Thoracic aorta (tissue), 2 donors: ENCODE results near the gene TTN. TPM values are rescaled to one million over a fixed set of nuclear protein-coding genes. Genes with fewer than 3 reads are reported as not detected.

ENCODE experiments used
- ATAC-seq: fragments of 150-250 bp; one replicate; pipeline ENCODE4 v1.8.0; 2017; ENCODE audit warnings: low read depth; ENCODE audit not compliant: insufficient number of reproducible peaks, low FRiP score
- DNase-seq: peaks from one replicate; pipeline ENCODE4 v3.0.0-alpha.2; 2020; ENCODE audit warnings: low spot score
- H3K27ac ChIP-seq, 2 donors: fragments of 200-600 bp; sonication (generic); 1 replicate in 1 of 2; 2 replicates in 1 of 2; pipeline ENCODE4 v1.5.1; 2016; ENCODE audit warnings: mild to moderate bottlenecking in 2 of 2, moderate library complexity in 2 of 2
- H3K27me3 ChIP-seq: fragments of 200-600 bp; sonication (generic); replicated peaks from 2 replicates; pipeline ENCODE4 v1.6.0; 2016; ENCODE audit warnings: mild to moderate bottlenecking; ENCODE audit not compliant: insufficient read depth
- H3K36me3 ChIP-seq: fragments of 200-600 bp; sonication (generic); one replicate; pipeline ENCODE4 v1.5.1; 2016
- H3K4me1 ChIP-seq, 2 donors: fragments of 200-600 bp; sonication (generic); 1 replicate in 1 of 2; 2 replicates in 1 of 2; pipeline versions ENCODE4 v1.5.1 to v1.6.0; 2016; ENCODE audit warnings: low read depth in 2 of 2, mild to moderate bottlenecking in 1 of 2; ENCODE audit not compliant: control insufficient read depth in 1 of 2
- H3K4me3 ChIP-seq: fragments of 200-600 bp; sonication (generic); 2 replicates; pipeline ENCODE4 v1.5.1; 2016; ENCODE audit warnings: mild to moderate bottlenecking
- H3K9me3 ChIP-seq: fragments of 200-600 bp; sonication (generic); 2 replicates; pipeline ENCODE4 v1.5.1; 2016
- total RNA-seq, 2 donors: library from RNA; depleted of rRNA; stranded (reverse); fragments of >200 nt; gene quantifications; one replicate each; pipeline versions ENCODE4 v1.1.0 to v1.2.3, GENCODE V29; 2016
- TF ChIP-seq, protein P1 (sequence below): fragments of 200-600 bp; sonication (generic); IDR thresholded peaks from one replicate; pipeline ENCODE4 v1.5.1; 2019; ENCODE audit warnings: antibody characterized with exemption

The TTN gene
- total RNA-seq, 2 donors from 2014 or later: 7.0 to 16.4 TPM

DNA sequence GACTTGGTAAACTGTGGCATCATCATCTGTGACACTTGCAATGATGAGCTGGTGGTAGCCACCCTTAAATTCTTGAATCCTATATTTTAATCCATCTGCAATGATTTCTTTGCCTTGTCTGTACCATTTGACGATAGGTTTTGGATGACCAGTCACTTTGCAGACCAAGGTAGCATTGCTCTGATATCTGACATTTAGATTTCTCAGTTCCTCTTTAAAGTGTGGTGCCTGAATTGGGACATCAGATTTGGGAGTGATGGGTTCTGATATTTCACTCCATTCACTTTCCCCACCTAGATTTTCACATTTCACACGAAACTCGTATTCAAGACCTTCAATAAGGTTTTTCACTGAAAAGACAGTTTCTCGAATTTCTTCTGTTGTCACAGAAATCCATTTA lies 271.2 kb downstream of the TTN start:
- Histone ChIP-seq H3K4me3 (no peak overlapping the region), H3K27me3 (no peaks in the 10 kb centered on the region), H3K27ac (no peak overlapping the region), H3K4me1 (no peaks in the 10 kb centered on the region), H3K36me3 (peaks cover 15% of the 10 kb centered on the region), H3K9me3 (no peaks in the 10 kb centered on the region)
- TF ChIP-seq, protein P1, sequence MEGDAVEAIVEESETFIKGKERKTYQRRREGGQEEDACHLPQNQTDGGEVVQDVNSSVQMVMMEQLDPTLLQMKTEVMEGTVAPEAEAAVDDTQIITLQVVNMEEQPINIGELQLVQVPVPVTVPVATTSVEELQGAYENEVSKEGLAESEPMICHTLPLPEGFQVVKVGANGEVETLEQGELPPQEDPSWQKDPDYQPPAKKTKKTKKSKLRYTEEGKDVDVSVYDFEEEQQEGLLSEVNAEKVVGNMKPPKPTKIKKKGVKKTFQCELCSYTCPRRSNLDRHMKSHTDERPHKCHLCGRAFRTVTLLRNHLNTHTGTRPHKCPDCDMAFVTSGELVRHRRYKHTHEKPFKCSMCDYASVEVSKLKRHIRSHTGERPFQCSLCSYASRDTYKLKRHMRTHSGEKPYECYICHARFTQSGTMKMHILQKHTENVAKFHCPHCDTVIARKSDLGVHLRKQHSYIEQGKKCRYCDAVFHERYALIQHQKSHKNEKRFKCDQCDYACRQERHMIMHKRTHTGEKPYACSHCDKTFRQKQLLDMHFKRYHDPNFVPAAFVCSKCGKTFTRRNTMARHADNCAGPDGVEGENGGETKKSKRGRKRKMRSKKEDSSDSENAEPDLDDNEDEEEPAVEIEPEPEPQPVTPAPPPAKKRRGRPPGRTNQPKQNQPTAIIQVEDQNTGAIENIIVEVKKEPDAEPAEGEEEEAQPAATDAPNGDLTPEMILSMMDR: no peak
- DNase-seq: no peak
- no peak for ATAC-seq

DNA sequence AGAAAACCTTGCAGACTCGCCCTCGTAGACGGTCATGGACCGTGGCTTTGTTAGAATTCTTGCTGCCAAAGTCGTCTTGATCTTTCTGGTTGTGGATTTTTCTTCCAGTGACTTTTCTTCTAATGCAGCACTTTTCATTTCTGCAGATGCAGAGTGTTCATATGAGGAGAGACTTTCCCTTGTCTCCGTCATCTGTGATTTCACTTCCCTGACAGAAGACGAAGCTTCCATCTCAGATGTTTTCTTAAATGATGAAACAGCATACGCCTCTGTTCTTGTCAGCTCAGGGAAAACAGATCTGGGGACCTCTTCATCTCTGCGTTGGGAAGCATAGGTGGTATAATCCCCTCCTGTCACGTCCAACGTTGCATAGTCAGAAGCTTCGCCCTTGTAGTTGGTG lies 276.1 kb downstream of the TTN start:
- H3K27me3 ChIP-seq: no peaks in the 10 kb centered on the region
- H3K27ac ChIP-seq: no peak overlapping the region
- no peak for ATAC-seq
- no peak for DNase-seq
- no peaks in the 10 kb centered on the region for H3K4me1 ChIP-seq
- TF ChIP-seq, protein P1: no peak
- H3K36me3 ChIP-seq: peaks cover 7% of the 10 kb centered on the region
- H3K9me3 ChIP-seq: no peaks in the 10 kb centered on the region
- H3K4me3 ChIP-seq: no peak overlapping the region

DNA sequence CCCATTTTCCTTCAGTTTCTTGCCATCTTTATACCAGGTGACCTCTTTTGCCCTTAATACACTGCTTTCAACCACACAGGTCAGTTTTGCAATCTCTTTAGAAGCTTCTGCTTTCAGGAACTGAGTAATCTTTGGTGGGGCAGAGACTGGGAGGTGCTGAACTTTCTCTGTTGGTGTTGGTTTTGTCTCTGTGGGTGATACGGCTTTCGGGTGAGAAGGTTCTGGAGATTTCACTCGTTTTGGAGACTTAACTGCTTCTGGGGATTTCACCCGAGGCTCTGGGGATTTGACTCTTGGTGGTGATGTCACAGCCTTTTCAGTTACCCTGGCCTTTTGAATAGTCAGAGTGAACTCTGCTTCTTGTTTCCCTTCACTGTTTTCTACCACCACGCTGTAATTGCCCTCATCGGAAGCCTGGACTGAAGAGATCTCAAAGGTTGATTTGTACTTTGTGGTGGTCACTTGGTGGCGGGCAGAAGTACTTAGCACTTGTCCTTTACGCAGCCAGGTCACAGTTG lies 276.5 kb downstream of the TTN start:
- H3K27ac ChIP-seq: no peak overlapping the region
- no peaks in the 10 kb centered on the region for H3K9me3 ChIP-seq
- TF ChIP-seq, protein P1: no peak
- H3K4me1 ChIP-seq: no peaks in the 10 kb centered on the region
- ATAC-seq (no peak), DNase-seq (no peak)
- H3K27me3 ChIP-seq: no peaks in the 10 kb centered on the region
- H3K36me3 ChIP-seq: peaks cover 7% of the 10 kb centered on the region
- no peak overlapping the region for H3K4me3 ChIP-seq

DNA sequence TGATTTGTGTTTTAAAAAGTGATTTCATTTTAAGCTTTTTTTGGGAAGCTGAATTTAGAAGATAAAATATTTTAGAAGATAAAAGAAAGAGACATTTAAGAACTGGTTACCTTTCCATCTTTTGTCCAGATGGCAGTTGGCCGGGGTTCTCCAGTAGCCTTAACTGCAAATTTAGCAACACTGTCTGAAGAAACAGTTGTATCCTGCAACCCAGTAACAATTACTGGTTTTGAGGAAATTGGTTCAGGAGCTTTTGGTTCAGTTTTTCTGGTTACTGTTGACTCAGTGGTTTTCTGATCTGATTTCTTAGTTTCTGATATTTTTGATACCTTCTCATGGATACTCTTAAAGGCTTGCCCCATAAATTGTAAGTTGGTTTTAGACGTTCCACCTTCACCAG lies 277.1 kb downstream of the TTN start:
- Histone ChIP-seq H3K27ac (no peak overlapping the region), H3K4me3 (no peak overlapping the region), H3K4me1 (no peaks in the 10 kb centered on the region), H3K36me3 (peaks cover 7% of the 10 kb centered on the region), H3K9me3 (no peaks in the 10 kb centered on the region), H3K27me3 (no peaks in the 10 kb centered on the region)
- no peak for ATAC-seq
- TF ChIP-seq, protein P1: no peak
- no peak for DNase-seq

DNA sequence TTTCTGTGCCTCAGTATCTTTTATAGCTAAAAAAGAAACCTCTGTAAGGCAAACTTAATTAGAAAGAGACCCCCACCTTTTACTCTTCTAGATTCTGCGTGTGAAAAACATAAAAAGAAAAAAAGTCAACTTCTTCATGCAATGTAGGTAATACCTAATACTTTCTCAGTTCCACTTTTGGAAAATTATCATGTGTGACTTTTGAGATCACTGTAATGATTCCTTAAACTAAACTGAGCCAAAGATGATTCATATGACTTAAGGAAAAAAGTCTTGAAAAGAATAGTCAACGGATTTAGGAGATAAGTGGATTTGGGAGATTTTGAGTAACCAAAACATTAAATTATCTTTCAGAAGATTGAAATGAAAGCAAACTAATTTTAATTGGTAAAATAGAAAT lies 278.0 kb downstream of the TTN start:
- H3K27ac ChIP-seq: no peak overlapping the region
- no peak overlapping the region for H3K4me3 ChIP-seq
- DNase-seq (no peak), ATAC-seq (no peak)
- peaks cover 7% of the 10 kb centered on the region for H3K36me3 ChIP-seq
- TF ChIP-seq, protein P1: no peak
- H3K4me1 ChIP-seq: peaks cover 0 to 3% of the 10 kb centered on the region in 2 donors
- no peaks in the 10 kb centered on the region for H3K27me3 ChIP-seq
- H3K9me3 ChIP-seq: no peaks in the 10 kb centered on the region
